ENCODE measurements around the gene CYP20A1.
"Not testable (repeated sequence)": the region's sequence is repeated elsewhere in the genome, so short reads cannot be mapped to it uniquely, and the experiment has no call there.

CYP20A1 gene

DNA sequence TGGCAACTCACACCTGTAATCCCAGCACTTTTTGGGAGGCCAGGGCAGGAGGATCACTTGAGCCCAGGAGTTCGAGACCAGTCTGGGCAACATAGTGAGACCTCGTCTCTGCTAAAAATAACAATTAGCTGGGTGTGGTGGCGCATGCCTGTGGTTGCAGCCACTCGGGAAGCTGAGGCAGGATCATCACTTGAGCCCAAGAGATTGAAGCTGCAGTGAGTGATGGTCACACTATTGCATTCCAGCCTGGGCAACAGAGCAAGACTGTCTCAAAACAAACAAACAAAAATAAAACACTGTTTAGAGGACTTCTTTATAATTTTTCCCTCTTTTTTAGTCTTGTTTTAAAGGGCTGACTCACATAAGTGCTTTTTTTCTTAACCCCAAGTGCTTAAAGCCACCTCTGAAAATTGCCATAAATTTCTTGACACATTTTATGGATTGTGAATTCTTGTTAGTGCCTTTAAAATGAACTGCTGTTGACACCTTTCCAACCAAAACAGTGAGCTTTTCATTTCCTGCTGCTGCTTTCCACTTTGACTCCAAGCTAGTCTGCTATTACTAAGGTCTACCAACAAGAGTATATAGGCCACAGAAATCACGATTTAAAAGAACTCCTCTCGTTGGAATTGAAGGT lies 41.7 kb downstream of the CYP20A1 start:
- no peak for DNase-seq (ENCODE audit: low read depth in 2 of 2)

DNA sequence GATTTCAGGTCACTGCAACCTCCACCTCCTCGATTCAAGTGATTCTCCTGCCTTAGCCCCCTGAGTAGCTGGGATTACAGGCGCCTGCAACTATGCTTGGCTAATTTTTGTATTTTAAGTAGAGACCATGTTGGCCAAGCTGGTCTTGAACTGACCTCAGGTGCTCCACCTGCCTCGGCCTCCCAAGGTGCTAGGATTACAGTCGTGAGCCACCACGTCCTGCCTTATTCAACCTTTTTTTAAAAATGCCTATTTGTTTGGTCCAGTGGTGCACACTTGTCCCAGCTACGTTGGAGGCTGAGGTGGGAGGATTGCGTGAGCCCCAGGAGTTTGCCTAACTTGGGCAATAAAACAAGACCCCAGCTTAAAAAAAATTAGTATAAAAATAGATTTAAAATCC lies 43.3 kb downstream of the CYP20A1 start:
- DNase-seq (ENCODE audit: low read depth in 2 of 2): no peak

DNA sequence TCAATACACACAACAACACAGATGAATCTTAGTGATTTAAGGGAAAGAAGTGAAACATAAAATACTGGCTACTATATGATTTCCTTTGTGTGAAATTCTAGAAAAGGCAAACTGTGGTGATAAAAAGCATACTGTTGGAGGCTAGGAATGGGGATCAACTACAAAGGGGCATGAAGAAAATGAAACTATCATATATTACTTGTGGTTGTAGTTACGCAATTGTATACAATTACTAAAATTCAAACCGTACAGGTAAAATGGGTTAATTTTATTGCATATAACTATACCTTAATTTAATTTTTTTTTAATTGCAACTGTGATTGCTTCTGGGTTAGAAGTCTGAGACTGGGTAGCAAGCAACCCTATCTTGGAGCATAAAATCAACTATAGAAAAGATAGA lies 47.7 kb downstream of the CYP20A1 start:
- no peak for DNase-seq (ENCODE audit: low read depth in 2 of 2)

DNA sequence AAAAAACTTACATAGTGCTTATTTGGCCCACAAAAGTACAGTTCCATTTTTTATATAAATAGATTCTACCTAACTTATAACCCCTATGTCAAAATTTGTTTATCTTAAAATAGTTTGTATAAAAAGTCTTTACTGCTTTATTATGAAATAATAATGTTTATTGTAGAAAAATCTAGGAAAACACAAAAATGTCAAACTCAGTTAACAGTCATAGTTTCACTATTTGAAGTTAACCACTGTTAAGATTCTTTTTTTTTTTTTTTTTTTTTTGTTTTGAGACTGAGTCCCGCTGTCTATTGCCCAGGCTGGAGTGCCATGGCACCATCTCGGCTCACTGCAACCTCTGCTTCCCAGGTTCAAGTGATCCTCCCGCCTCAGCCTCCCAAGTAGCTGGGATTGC lies 62.8 kb downstream of the CYP20A1 start:
- no peak for DNase-seq (ENCODE audit: low read depth in 2 of 2)

DNA sequence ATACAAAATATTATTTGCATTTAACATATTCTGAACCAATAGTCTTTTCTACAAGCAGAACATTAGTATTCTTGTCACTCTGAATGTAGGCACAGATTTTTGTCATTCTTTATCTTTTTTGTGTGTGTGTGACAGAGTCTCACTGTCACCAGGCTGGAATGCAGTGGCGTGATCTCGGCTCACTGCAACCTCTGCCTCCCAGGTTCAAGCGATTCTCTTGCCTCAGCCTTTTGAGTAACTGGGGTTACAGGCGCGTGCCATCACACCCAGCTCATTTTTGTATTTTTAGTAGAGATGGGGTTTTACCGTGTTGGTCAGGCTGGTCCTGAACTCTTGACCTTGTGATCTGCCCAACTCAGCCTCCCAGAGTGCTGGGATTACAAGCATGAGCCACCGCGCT lies 63.8 kb downstream of the CYP20A1 start:
- DNase-seq (ENCODE audit: low read depth in 2 of 2): not testable (repeated sequence)

DNA sequence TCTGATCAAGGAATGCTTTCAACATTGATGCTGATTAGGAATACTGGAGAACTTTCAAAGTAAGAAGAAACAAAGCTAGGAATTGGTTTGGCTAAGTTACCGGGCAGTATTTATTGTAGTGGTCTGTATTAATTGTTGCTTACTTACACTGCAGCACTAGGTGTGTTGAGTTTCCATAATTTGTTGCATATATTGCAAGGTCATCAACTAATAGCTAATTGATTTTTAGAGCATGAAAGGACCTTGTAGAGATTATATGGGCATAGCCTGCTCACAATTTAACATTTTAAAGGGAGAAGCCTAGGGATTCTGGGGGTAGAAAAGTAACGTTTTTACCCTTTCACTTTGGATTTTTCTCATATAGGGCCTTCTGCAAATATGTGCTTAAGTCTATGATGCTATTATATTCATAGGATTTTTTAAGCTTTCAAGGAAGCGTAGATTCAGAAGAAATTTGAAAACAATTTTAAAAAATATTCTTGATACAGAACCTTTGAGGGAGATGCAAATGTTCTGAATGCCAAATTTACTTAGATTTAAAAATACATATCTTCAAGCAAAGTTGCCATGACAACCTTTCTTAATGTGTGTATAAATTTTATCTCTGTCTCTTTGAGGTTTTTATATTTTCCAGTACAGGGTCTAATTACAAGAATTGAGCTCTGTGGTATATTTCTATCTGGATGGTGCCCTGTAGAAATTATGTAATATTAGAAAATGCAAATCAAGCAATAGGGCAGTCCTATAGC lies 72.0 kb downstream of the CYP20A1 start:
- no peak for DNase-seq (ENCODE audit: low read depth in 2 of 2)

DNA sequence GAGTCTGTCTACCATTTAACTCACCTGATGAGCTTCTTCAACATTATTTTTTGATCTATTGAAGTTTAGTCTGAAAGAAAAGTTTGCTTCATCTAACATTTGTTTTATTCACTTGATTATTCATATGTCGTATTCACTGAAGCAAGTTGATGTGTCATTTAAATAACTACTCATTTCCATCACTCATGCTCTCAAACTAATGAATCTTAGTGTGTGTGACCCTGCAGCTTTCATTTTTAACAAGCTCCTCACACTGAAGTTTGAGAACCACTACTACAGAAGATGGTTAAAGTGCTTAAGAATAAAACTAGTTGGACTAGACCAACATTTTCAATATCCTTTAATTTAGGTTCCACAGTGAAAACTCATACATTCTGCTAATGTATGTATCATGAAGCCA lies 87.5 kb downstream of the CYP20A1 start:
- no peak for DNase-seq (ENCODE audit: low read depth in 2 of 2)

DNA sequence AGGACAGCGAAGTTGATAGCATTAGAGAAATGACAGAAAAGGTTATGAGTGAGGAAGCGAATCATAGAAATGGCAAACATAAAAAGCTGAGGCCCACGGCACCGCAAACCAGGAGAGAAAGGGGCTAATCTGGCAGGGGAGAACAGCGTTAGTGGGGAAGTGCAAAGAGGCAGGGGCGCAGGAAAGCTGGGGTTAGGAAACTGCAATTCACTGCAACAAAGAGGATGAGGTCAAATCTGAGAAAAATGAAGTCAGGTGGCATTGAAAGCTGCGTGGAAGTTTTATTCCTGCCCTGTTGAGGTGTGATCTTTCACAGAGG lies 88.7 kb downstream of the CYP20A1 start:
- DNase-seq (ENCODE audit: low read depth in 2 of 2): peak in 1 of 2 donors; percentile 1

DNA sequence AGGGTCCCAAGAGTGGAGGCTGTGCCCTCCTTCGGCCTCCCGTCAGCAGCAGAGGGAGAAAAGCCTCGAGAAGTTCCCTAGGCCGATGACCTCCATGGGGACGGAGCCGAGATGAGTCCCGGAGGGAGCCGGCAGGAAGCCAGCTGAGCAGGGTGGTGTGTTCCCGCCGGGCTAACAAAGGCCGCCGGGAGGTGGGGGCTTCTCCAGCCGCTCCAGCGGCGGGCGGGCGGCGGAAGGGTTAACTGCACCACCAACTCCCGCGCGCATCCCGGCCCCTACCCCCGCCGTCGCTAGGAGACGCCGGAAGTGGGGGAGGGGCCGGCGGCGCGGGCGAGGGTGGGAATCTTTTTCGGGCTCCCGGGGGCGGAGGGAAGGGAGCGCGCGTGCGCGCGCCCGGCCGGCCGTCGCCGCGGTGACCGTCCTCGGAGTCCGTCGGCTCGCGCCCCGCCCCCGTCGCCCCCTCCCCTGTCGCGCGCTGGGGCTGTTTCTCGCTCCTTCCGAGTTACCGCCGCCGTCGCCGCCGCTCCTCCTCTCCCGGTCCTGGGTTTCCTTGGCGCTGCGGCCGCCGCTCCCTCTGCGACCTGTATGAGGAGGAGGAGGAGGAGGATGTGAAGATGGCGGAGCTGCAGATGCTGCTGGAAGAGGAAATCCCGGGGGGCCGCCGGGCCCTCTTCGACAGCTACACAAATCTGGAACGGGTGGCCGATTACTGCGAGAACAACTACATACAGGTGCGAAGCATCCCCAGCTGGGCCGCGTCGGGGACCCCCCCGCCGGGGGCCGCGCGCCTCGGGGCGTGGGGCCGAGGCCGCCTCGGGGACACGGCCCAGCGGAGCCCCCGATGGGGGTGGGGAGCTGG lies 89.3 kb downstream of the CYP20A1 start, which contains the start of gene ABI2:
TSS of gene ABI2 (plus strand) at position 494 of the 859 bp plus-strand sequence. CDS start at position 615, 121 bp downstream.
- peak; percentile 56 to 65 for DNase-seq (ENCODE audit: low read depth in 2 of 2)

DNA sequence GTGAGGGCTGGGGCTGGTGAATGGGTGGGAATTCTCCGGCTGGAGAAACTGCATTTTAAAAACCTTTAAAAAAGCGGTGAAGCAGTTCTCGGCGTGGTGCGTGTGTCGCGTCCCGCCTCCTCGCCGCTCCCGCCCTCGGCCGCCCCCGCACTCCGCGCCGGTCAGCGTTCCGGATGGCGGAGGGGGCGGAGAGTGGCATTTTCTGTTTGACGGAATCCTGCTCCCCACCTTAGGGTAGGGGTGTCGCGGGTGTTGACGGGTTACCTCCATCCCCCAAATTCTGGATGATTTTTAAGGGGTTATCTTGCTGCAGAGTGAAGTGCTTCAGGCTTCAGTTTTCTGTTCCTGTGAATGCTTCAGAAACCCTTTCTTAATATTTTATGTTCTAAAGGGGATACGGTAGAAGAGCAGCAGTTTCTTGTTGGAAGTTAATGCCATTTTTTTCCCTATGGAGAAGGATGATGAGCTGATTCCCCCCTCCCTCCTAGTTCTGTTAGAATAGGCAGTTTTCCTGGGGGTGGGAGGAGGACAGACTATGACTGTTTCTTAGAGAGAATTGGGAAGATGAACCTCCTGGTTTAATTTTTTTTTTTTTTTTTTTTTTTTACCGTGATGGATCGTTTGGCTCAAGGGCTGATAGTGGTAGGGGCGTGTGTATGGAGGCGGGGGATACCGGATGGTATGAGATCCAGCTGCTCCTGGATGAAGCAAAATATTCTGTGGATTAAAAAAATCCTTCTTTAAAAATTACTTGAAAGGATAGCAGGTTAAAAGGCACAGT lies 90.1 kb downstream of the CYP20A1 start:
- peak; percentile 44 to 53 for DNase-seq (ENCODE audit: low read depth in 2 of 2)

DNA sequence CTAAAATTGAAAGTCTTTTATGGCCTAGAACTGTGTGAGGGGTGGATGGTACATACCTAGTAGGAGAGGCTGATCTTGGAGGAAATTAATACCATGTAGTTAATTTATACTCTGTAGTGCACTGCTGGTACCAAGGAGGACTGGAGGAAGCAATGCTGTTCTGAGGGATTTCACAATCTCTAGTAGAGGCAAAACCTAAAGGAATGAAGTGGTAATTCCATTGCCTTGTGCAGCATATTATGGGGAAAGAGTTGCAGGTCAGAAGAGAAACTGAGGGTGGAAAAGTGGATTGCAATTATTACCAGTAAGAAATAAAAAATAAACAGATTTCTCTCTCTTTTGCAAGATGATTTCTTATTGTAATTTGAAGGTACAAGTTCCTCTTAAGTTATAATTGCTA lies 91.6 kb downstream of the CYP20A1 start:
- no peak for DNase-seq (ENCODE audit: low read depth in 2 of 2)

DNA sequence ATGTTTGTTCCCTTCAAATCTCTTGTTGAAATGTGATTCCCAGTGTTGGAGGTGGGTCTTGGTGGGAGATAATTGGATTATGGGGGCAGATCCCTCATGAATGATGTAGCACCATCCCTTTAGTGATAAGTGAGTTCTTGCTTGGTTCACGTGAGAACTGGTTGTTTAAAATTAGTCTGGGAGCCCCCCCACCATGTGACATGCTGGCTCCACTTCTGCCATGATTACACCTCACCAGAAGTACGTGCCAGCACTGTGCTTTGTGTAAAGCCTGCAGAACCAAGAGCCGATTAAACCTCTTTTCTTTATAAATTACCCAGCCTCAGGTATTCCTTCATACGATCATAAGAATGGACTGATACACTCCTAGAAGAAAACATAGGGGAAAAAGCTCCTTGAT lies 99.5 kb downstream of the CYP20A1 start:
- no peak for DNase-seq (ENCODE audit: low read depth in 2 of 2)

DNA sequence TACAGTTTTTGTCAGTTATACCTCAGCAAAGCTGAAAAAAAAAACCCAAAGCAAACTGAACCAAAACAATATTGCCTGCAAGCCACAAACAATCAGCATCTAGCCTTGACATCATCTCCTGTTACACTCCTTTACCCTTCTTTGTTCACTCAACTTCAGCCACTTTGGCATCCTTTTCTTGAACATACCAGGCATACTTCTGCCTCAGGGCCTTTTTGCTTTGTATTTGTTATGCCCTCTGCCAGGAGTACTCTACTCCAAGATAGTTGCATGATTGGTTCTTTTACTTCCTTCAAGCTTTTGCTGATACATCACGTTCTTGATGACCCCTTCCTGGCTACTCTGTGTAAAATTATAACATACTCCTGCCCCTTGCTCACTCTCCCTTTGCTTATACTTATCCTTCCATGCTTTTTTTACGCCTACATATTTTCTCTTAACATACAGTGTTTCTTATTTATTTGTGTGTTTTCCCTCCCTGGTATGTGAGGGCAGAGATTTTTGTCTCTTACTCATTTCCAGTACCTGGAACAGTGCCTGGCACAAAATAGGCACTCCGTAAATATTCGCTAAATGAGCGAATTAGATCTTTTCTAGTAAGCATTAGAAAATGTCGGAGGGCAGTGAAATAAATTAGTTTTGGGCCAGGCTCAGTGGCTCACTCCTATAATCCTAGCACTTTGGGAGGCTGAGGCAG lies 102.1 kb downstream of the CYP20A1 start:
- no peak for DNase-seq (ENCODE audit: low read depth in 2 of 2)

DNA sequence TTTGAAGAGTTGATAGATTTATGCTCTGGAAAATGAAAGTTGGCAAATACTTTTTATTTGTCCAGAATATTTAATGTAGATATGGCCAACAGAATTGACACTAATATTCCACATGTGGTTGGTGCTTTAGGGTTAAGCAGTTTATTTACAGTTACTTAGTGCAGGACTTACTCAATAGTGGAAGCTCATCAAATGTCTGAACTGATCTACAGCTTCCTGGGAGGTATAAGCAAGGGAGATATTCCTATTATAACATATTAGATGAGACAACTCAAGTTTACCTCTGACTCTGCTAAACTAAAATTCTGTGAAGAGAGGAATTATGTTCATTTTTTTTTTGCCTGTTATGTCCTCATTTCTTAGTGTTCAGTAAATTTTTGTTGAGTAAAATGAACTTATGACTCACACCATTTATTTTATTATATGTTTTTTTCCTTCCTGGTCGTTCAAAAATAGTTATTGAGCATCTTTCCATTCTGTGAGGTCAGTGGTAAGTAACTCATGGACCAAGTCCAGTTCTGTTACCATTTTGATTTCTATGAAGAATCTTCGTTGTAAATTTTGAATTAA lies 103.0 kb downstream of the CYP20A1 start:
- DNase-seq (ENCODE audit: low read depth in 2 of 2): no peak

DNA sequence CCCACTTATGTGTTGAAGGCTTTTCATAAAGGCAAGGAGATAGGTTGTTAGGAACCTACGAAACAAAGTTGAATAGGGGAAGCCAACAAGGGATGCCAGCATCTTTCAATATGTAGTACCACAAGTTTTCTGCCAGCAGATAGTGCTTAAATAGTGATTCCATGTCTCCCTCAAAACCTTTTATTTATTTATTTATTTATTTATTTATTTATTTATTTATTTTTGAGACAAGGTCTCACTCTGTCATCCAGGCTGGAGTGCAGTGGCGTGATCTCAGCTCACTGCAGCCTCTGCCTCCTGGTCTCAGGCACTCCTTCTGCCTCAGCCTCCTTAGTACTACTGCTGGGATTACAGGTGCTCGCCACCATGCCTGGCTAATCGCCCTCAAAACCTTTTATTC lies 103.6 kb downstream of the CYP20A1 start:
- not testable (repeated sequence) for DNase-seq (ENCODE audit: low read depth in 2 of 2)

DNA sequence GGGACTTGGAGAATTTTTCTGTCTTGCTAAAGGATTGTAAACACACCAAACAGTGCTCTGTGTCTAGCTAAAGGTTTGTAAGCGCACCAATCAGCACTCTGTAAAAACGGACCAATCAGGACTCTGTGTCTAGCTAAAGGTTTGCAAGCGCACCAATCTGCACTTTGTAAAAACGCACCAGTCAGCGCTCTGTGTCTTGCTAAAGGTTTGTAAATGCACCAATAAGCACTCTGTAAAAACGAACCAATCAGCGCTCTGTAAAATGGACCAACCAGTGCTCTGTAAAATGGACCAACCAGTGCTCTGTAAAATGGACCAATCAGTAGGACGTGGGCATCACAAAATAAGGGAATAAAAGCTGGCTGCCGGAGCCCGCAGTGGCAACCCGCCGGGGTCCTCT lies 105.8 kb downstream of the CYP20A1 start:
- DNase-seq (ENCODE audit: low read depth in 2 of 2): no peak

DNA sequence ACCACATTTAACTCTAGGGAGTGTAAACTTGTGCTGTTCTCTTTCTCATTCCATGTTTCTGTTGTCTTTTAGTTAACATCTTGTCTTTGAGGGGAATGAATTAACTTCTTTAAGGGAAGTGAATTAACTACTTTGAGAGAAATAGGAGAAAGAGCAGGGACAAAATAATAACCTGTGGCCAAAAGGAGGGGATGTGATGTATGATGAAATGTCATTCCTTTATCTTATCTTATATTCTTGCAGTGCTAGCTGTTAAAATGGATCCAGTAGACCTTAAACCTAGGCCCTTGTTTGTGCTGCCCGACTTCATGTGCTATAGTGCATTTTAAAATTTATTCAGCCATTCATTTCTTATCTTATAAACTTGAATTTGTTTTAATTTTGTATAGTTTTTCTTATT lies 107.8 kb downstream of the CYP20A1 start:
- DNase-seq (ENCODE audit: low read depth in 2 of 2): no peak

DNA sequence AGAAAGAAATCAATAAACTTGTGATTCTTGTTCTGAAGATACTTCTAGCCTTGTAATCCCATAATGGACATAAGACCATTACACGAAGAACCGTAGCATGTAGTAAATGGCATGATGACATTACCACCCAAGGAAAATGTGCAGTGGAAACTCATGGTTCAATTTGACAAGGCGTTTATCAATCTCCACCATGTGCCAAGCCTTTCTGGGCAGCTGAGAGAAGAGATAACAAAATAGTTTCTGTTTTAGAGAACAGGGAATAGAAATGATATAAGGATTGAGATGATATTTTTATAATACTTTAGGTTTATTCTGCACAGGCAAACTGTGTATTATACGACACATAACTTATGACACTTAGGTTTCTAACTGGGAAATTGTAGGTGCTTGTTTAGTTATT lies 108.6 kb downstream of the CYP20A1 start:
- DNase-seq (ENCODE audit: low read depth in 2 of 2): no peak

DNA sequence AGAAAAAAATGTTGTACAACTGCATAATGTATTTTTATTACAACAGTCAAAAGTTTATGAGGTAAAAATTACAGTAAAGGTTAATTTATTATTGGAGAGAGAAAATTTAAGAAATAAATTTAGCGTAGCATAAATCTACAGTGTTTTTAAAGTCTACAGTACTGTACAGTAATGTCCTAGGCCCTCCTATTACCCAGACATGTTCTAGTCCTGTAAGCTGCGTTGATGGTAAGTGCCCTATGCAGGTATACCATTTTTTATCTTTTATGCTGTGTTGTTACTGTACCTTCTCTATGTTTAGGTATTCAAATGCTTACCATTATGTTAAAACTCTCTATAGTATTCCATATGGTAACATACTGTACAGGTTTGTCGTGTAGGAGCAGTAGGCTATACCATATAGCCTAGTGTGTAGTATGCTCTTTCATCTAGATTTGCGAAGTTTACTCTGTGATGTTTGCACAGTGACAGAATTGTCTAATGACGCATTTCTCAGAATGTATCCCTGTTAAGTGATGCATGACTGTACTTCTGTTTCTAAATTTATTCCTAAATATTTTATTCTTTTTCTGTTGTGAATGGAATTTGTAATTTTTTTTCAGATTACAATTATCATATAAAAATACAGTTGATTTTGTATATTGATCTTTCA lies 113.9 kb downstream of the CYP20A1 start:
- no peak for DNase-seq (ENCODE audit: low read depth in 2 of 2)

DNA sequence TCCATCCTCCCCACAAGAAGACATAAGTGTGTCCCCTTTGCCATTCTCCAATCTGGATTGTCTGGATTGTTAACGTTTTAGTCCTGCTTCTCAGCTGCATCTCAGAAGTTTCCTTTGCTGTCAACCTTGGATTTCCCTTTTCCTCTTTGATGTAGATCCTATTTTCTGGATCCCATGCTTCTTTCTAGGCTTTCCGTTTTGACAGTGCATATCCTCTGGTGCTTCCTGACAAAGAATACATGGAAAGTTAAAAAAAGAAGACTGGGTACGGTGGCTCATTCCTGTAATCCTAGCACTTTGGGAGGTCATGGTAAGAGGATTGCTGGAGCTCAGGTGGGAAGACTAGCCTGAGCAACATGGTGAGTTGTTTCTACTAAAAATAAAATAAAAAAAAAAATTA lies 116.1 kb downstream of the CYP20A1 start:
- DNase-seq (ENCODE audit: low read depth in 2 of 2): no peak
